LNCAP (cell line): ENCODE measurements around the gene ZBTB20.

Experiments used
- CTCF ChIP-seq: fragments of 450-650 bp; IDR thresholded peaks from 2 replicates; pipeline ENCODE4 v1.5.1; 2017; ENCODE audit warnings: mild to moderate bottlenecking

ZBTB20 gene

GRCh38 chr3:114327665-114328064 is 819.4 kb downstream of the ZBTB20 start:
- no peak for TF ChIP-seq CTCF

DNA sequence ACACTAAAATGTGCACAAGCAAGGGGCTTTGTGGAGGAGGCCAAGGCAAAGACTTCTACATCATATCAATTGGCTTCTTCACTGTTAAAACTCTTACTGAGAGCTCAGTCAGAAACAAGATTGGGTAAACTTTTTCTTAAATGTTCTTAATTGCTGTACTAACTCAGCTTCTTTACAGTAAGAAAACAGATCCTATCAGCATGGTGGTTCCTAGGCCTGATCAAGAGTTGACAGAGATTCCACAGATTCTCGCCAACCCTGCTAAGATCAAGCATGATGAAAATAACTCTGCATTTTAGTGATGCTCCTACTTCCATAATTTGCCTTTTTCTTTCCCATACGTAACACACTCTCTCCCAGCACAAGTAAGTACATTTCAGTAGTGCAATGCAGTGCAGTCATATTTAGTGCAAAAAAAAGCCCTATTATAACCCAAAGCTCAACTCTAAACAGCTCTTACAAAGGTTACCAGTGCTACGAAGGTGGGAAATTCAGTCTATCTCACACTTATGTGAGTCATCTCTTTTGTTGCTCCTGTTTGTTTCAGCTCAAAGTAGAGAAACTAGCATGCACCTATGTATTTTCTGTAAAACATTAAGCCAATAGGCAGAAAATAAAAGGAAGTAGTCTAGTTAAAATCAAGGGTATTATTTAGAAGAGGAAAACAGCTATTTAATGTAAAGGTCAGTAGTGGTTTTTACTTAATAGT is 823.4 kb downstream of the ZBTB20 start:
- TF ChIP-seq CTCF, result no peak

- no peak for TF ChIP-seq CTCF
These were observed 826.8 kb downstream of the ZBTB20 start for GRCh38 chr3:114320246-114320645.

DNA sequence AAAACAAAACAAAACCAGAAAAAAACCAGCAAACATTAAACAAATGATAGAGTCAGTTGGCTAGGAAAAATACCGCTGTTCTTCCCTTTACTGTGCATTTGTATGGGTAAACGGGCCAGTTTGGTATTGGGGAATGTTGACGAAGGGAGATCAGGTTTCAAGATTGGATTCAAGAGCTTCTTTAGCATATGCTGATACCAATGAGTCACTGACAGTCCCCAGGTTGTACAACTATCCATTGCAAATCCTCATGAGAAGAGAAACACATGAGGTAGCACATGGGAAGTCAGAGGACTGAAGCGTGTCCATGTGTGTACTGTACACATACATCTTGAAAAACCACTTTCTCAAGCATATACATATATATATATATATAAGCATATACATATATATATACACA is 827.6 kb downstream of the ZBTB20 start:
- TF ChIP-seq CTCF, result no peak

- TF ChIP-seq CTCF, result no peak
These were observed 828.8 kb downstream of the ZBTB20 start for GRCh38 chr3:114318295-114318694.

DNA sequence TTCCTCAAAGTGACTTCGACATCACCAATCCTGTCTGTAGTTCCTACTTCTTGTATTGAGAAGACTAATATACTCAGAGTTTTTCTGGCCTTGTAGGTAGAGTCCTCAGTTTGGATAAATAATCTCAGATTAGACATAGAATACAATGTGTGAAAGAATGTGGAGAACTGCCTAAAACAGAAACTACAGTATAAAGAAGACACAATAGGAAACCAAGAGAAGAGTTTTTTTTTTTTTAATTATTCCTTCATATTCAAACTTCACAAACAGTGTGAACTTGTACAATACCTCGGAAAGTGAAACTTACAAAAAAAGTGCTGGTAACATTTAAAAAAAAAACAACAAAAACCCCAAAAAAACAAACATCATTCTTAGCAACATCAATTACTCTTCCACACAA is 832.8 kb downstream of the ZBTB20 start:
- no peak for TF ChIP-seq CTCF

DNA sequence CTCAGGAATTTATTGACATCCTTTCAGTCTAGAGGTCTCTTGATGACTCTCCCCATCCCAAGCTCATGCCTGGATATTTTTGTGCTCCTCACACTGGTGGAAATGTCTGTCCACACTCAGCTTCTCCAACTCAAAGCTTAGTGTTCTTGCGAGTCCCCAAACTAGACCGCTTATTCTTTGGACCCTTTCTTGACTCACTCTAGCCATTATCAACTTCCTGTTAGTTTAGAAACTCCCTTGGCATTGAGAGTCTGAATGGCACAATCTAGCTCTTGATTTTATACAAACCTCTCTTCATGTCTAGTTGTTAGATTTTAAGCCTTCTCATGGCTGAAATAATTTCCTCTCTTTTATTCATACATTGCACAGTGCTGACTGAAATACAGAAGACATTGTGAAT is 833.7 kb downstream of the ZBTB20 start:
- TF ChIP-seq CTCF, result no peak

DNA sequence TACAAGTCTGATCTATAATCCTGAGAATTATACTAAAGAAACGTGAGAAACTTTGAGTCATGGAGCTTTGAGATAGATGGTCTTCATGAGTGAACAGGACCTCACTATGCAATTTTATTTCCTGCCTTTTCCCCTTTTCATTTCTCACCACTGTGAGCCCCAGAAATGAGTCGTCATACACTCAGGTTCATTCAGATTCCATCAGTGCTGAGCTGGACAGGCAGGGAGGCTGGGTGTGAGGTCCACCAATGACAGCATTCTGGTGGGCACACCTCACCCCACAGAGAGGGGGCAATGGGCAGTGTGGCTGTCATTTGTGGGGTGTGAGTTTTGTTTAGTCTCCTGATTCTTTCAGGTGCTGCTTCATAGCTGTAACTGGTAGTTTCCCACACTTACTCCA is 836.4 kb downstream of the ZBTB20 start:
- TF ChIP-seq CTCF, result no peak
